K562 (cell line): ENCODE results near the gene CDC20. TPM values are rescaled to one million over a fixed set of nuclear protein-coding genes. Genes with fewer than 3 reads are reported as not detected.
A peak's percentile ranks its signal among the peaks of the same experiment; 100 is the strongest.

ENCODE experiments used
- ARID2 ChIP-seq: fragments of 450-650 bp; IDR thresholded peaks from 2 replicates; pipeline ENCODE4 v1.6.1; 2017; ENCODE audit warnings: antibody characterized with exemption, mild to moderate bottlenecking
- ASH1L ChIP-seq: fragments of 450-650 bp; IDR thresholded peaks from 2 replicates; pipeline ENCODE4 v1.6.1; 2018; ENCODE audit warnings: borderline replicate concordance, mild to moderate bottlenecking, low read depth; ENCODE audit not compliant: partially characterized antibody
- ATF7 ChIP-seq: fragments of 450-650 bp; IDR thresholded peaks from 2 replicates; pipeline ENCODE4 v1.7.1; 2014; ENCODE audit warnings: mild to moderate bottlenecking, moderate library complexity
- ETS1 ChIP-seq: conservative IDR thresholded peaks from 2 replicates; pipeline ENCODE4 v1.6.1; 2011; ENCODE audit warnings: low read depth, mild to moderate bottlenecking, low read length; ENCODE audit not compliant: control insufficient read depth
- ETS2 ChIP-seq: IDR thresholded peaks from 2 replicates; pipeline ENCODE4 v1.6.1; 2016; ENCODE audit warnings: borderline replicate concordance, missing genetic modification characterization, mild to moderate bottlenecking, moderate library complexity, missing compliant biosample characterization; ENCODE audit not compliant: poor library complexity, severe bottlenecking
- EWSR1 ChIP-seq: fragments of 450-650 bp; IDR thresholded peaks from 2 replicates; pipeline ENCODE4 v1.6.1; 2018; ENCODE audit warnings: borderline replicate concordance, mild to moderate bottlenecking, low read depth, moderate library complexity; ENCODE audit not compliant: partially characterized antibody
- FOS ChIP-seq: IDR thresholded peaks from 3 replicates; pipeline ENCODE4 v1.6.1; 2011; ENCODE audit not compliant: insufficient read length; ENCODE audit errors: extremely low read depth
- FOXP4 ChIP-seq: sonication (generic); formaldehyde crosslinking; IDR thresholded peaks from 2 replicates; pipeline ENCODE4 v1.8.0; 2022; ENCODE audit warnings: mild to moderate bottlenecking, missing genetic modification reagents, borderline replicate concordance
- KLF16 ChIP-seq: IDR thresholded peaks from 2 replicates; pipeline ENCODE4 v1.6.1; 2016; ENCODE audit warnings: antibody characterized with exemption
- KLF6 ChIP-seq: fragments of 250-450 bp; sonication (Bioruptor Pico); IDR thresholded peaks from 2 replicates; pipeline ENCODE4 v1.4.0; 2020; ENCODE audit warnings: mild to moderate bottlenecking, moderate library complexity, borderline replicate concordance
- MCM2 ChIP-seq: fragments of 450-650 bp; IDR thresholded peaks from 2 replicates; pipeline ENCODE4 v1.6.1; 2017; ENCODE audit warnings: low read depth, mild to moderate bottlenecking
- MTA1 ChIP-seq: fragments of 450-650 bp; IDR thresholded peaks from 2 replicates; pipeline ENCODE4 v1.6.1; 2017; ENCODE audit warnings: borderline replicate concordance
- NCOA1 ChIP-seq: fragments of 450-650 bp; IDR thresholded peaks from 2 replicates; pipeline ENCODE4 v1.6.1; 2016; ENCODE audit warnings: low read depth
- POLR2H ChIP-seq: IDR thresholded peaks from 2 replicates; pipeline ENCODE4 v1.6.1; 2016; ENCODE audit warnings: missing genetic modification characterization, low read depth, mild to moderate bottlenecking, control low read depth, missing compliant biosample characterization, moderate library complexity
- TGIF2 ChIP-seq: sonication (generic); formaldehyde crosslinking; IDR thresholded peaks from 2 replicates; pipeline ENCODE4 v1.8.1; 2022; ENCODE audit warnings: mild to moderate bottlenecking, missing genetic modification reagents, moderate library complexity
- THAP12 ChIP-seq: fragments of 250-450 bp; sonication (Bioruptor Pico); IDR thresholded peaks from 2 replicates; pipeline ENCODE4 v1.9.0; 2021; ENCODE audit warnings: mild to moderate bottlenecking, inconsistent platforms
- YY1 ChIP-seq, 3 experiments: IDR thresholded peaks; 2 replicates each; pipeline ENCODE4 v1.6.1; 2011; ENCODE audit warnings: low read length in 2 of 3, mild to moderate bottlenecking in 2 of 3, moderate library complexity in 2 of 3, borderline replicate concordance in 1 of 3, control low read depth in 1 of 3, low read depth in 1 of 3; ENCODE audit not compliant: insufficient read depth in 3 of 3, insufficient replicate concordance in 2 of 3, control insufficient read depth in 1 of 3, insufficient read length in 1 of 3; ENCODE audit errors: extremely low read depth in 1 of 3
- ZBTB7A ChIP-seq: IDR thresholded peaks from 2 replicates; pipeline ENCODE4 v1.6.1; 2011; ENCODE audit warnings: low read depth, mild to moderate bottlenecking, low read length, moderate library complexity, borderline replicate concordance; ENCODE audit not compliant: control insufficient read depth
- ZNF274 ChIP-seq: IDR thresholded peaks from 2 replicates; pipeline ENCODE4 v1.6.1; 2011; ENCODE audit warnings: low read depth, mild to moderate bottlenecking, low read length, moderate library complexity, borderline replicate concordance
- ZNF436 ChIP-seq: fragments of 250-450, 450-650 bp; sonication (Bioruptor Pico); formaldehyde crosslinking; IDR thresholded peaks from 2 replicates; pipeline ENCODE4 v1.7.0; 2020; ENCODE audit warnings: mild to moderate bottlenecking
- ZNF561 ChIP-seq: fragments of 450-650 bp; formaldehyde crosslinking; conservative IDR thresholded peaks from 2 replicates; pipeline ENCODE4 v1.4.0; 2020; ENCODE audit warnings: mild to moderate bottlenecking, moderate library complexity
- polyA plus RNA-seq, 8 experiments: library from polyadenylated mRNA; depleted of rRNA in 4 of 8; stranded (reverse) in 5 of 8; unstranded in 3 of 8; fragments of >200 nt; fragmentation: Nextera tagmentation in 2 of 8; fragmentation: Illumina TruSeq in 1 of 8; extraction: Ambion mirVana in 2 of 8; extraction: Trizol in 1 of 8; gene quantifications; 2 replicates each; pipeline versions ENCODE4 v1.2.1 to v1.2.3, GENCODE V29; 2011 to 2014; ENCODE audit warnings: inconsistent platforms in 1 of 8, missing spikeins in 1 of 8
- total RNA-seq, 7 experiments: library from RNA; depleted of rRNA in 6 of 7; stranded (reverse); fragments of >200 nt in 6 of 7; fragmentation: Illumina TruSeq in 2 of 7; extraction: Trizol in 2 of 7; gene quantifications; 2 replicates each; pipeline versions ENCODE4 v1.2.1 to v1.2.3, GENCODE V29; 2011 to 2021; ENCODE audit warnings: low replicate concordance in 1 of 7

CDC20 gene
- total and polyA plus RNA-seq, 9 of the 15 experiments (the other 6 are each of a cell fraction or from before 2014, with no cell fraction given) = 45.2 to 224 (median 121) TPM

- TF ChIP-seq THAP12 (CRISPR knock-in tag) (peak; percentile 87), TGIF2 (no peak), YY1 (IDR thresholded peaks at IDR 0.05; ENCODE audit: borderline replicate concordance in 1 of 3, control insufficient read depth in 1 of 3, extremely low read depth in 1 of 3, insufficient read depth in 3 of 3, insufficient read length in 1 of 3, insufficient replicate concordance in 2 of 3, low read depth in 1 of 3, low read length in 2 of 3) (peak in 1 of 3 experiments; percentile 7), KLF16 (peak; percentile 83), FOXP4 (CRISPR knock-in tag) (0 out of 2 replicates have a peak, but pooled peaks have one; percentile 32), POLR2H (tag) (peak; percentile 71), MTA1 (no peak), NCOA1 (no peak), ZNF561 (CRISPR knock-in tag) (no peak), ASH1L (peak; percentile 69), ETS1 (0 out of 2 replicates have a peak, but pooled peaks have one; percentile 33), KLF6 (no peak), ZBTB7A (peak; percentile 23; the same call in 1 of the 2 replicates), MCM2 (no peak), ARID2 (no peak), EWSR1 (no peak), ETS2 (tag) (no peak), ATF7 (no peak; the same call in 1 of the 2 replicates), FOS (peak; percentile 83), ZNF274 (no peak), ZNF436 (no peak)
These were observed at the start of gene CDC20 (continued) for GRCh38 chr1:43358746-43359693.
